A549 (cell line): ENCODE data around the gene REPS1.

Experiments used
- TFCP2L1 ChIP-seq: fragments of 250-450 bp; sonication (Bioruptor Pico); IDR thresholded peaks from 2 replicates; pipeline ENCODE4 v1.5.0; 2021; ENCODE audit warnings: mild to moderate bottlenecking
- TF ChIP-seq, protein P1 (sequence below): fragments of >200 bp; sonication (Bioruptor Twin); formaldehyde crosslinking; IDR thresholded peaks from 3 replicates; pipeline ENCODE4 v1.5.1; 2016

DNA sequence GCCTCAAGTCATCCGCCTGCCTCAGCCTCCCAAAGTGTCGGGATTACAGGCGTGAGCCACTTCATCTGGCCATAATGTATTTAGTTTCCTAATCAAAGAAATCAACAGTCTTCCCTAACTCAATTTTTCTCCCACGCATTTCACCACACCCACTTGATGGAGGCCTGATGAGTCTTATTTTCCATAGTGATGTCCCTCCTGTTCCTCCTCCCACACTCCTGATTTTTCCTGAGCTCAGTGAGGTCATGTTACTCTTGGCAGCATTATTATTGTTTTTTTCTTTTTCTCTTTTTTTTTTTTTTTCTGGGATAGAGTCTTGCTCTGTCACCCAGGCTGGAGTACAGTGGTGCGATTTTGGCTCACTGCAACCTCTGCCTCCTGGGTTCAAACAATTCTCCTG, 49.4 kb upstream of the REPS1 start:
- TF ChIP-seq, protein P1, sequence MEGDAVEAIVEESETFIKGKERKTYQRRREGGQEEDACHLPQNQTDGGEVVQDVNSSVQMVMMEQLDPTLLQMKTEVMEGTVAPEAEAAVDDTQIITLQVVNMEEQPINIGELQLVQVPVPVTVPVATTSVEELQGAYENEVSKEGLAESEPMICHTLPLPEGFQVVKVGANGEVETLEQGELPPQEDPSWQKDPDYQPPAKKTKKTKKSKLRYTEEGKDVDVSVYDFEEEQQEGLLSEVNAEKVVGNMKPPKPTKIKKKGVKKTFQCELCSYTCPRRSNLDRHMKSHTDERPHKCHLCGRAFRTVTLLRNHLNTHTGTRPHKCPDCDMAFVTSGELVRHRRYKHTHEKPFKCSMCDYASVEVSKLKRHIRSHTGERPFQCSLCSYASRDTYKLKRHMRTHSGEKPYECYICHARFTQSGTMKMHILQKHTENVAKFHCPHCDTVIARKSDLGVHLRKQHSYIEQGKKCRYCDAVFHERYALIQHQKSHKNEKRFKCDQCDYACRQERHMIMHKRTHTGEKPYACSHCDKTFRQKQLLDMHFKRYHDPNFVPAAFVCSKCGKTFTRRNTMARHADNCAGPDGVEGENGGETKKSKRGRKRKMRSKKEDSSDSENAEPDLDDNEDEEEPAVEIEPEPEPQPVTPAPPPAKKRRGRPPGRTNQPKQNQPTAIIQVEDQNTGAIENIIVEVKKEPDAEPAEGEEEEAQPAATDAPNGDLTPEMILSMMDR, result no peak
- TF ChIP-seq TFCP2L1 (CRISPR knock-in tag), result no peak
